GM13976 (cell line): ENCODE results near the gene FLT3.
A peak's percentile ranks its signal among the peaks of the same experiment; 100 is the strongest.

Source experiments
- DNase-seq: peaks from one replicate; pipeline ENCODE4 v3.0.0; 2012; ENCODE audit warnings: low spot score
- CTCF ChIP-seq: IDR thresholded peaks from 2 replicates; pipeline ENCODE4 v1.5.1; 2012; ENCODE audit warnings: borderline replicate concordance, mild to moderate bottlenecking; ENCODE audit not compliant: insufficient read depth; ENCODE audit errors: extremely low read depth, missing control alignments, control extremely low read depth
- in situ Hi-C: fragments of 300-500 bp; cut with MboI; formaldehyde crosslinking; loops from one replicate; pipeline ENCODE4 v1.12.0; 2022; ENCODE audit warnings: low sequenced_read_pairs, mixed read lengths, inconsistent platforms; ENCODE audit not compliant: unreplicated experiment

The FLT3 gene

GRCh38 chr13:28002886-28003698 lies 97.3 kb downstream of the FLT3 start:
- no peak for TF ChIP-seq CTCF
- in situ Hi-C loops, result no loop called here
- no peak for DNase-seq

GRCh38 chr13:28001837-28002473 lies 98.4 kb downstream of the FLT3 start:
- no peak for DNase-seq
- in situ Hi-C loops, result no loop called here
- no peak for TF ChIP-seq CTCF

GRCh38 chr13:28001049-28001448 lies 99.3 kb downstream of the FLT3 start:
- no peak for TF ChIP-seq CTCF
- no peak for DNase-seq

GRCh38 chr13:28000567-28000966 lies 99.8 kb downstream of the FLT3 start:
- in situ Hi-C loops, result no loop called here
- TF ChIP-seq CTCF, result no peak
- DNase-seq, result no peak

More at GRCh38 chr13:28001049-28001448, 99.3 kb downstream of the FLT3 start:
- in situ Hi-C loops, result no loop called here

GRCh38 chr13:27997904-27998522 lies 102.4 kb downstream of the FLT3 start:
- no peak for DNase-seq
- in situ Hi-C loops, result no loop called here
- peak; percentile 49 for TF ChIP-seq CTCF

- in situ Hi-C loops, result no loop called here
- TF ChIP-seq CTCF, result no peak
These were observed 108.5 kb downstream of the FLT3 start for GRCh38 chr13:27991881-27992280.

More at GRCh38 chr13:27991881-27992280, 108.5 kb downstream of the FLT3 start:
- DNase-seq, result no peak
